Esophagus muscularis mucosa (tissue), 4 donors: ENCODE results near the gene FOXO3. TPM values are rescaled to one million over a fixed set of nuclear protein-coding genes. Genes with fewer than 3 reads are reported as not detected.

ENCODE experiments used
- DNase-seq: peaks from one replicate; pipeline ENCODE4 v3.0.0-alpha.2; 2017; ENCODE audit errors: extremely low spot score
- H3K27ac ChIP-seq, 4 donors: fragments of 200-600 bp; sonication (generic); replicated peaks in 1 of 4; 1 replicate in 3 of 4; 2 replicates in 1 of 4; pipeline ENCODE4 v1.5.1; 2016 to 2019; ENCODE audit warnings: mild to moderate bottlenecking in 1 of 4
- H3K27me3 ChIP-seq, 4 donors: fragments of 200-600 bp; sonication (generic); one replicate each; pipeline versions ENCODE4 v1.5.1 to v1.6.0; 2016 to 2019
- H3K36me3 ChIP-seq, 4 donors: fragments of 200-600 bp; sonication (generic); one replicate each; pipeline ENCODE4 v1.5.1; 2016 to 2019
- H3K4me1 ChIP-seq, 4 donors: fragments of 200-600 bp; sonication (generic); one replicate each; pipeline ENCODE4 v1.5.1; 2016 to 2019
- H3K4me3 ChIP-seq, 4 donors: fragments of 200-600 bp; sonication (generic); 1 replicate in 2 of 4; 2 replicates in 2 of 4; pipeline ENCODE4 v1.5.1; 2016 to 2019; ENCODE audit warnings: mild to moderate bottlenecking in 4 of 4, moderate library complexity in 1 of 4
- H3K9me3 ChIP-seq, 4 donors: fragments of 200-600 bp; sonication (generic); 1 replicate in 3 of 4; 2 replicates in 1 of 4; pipeline ENCODE4 v1.5.1; 2016 to 2019
- CTCF ChIP-seq, 3 experiments: fragments of 200-600 bp in 2 of 3; fragments of 450-650 bp in 1 of 3; sonication (generic) in 2 of 3; IDR thresholded peaks; one replicate each; pipeline ENCODE4 v1.5.1; 2017 to 2019; ENCODE audit warnings: antibody characterized with exemption in 3 of 3, mild to moderate bottlenecking in 2 of 3, moderate library complexity in 1 of 3
- EP300 ChIP-seq: sonication (generic); formaldehyde crosslinking; IDR thresholded peaks from one replicate; pipeline ENCODE4 v1.6.1; 2017; ENCODE audit warnings: antibody characterized with exemption
- POLR2A ChIP-seq: fragments of 450-650 bp; IDR thresholded peaks from one replicate; pipeline ENCODE4 v1.6.1; 2017; ENCODE audit warnings: antibody characterized with exemption, moderate library complexity, mild to moderate bottlenecking, low read depth
- POLR2AphosphoS5 ChIP-seq, 2 donors: sonication (generic); formaldehyde crosslinking; IDR thresholded peaks; one replicate each; pipeline ENCODE4 v1.6.1; 2017; ENCODE audit warnings: antibody characterized with exemption in 2 of 2
- WGBS: methylation state at CpG from one replicate; pipeline ENCODE4 v1.1.5; 2018; 5-methylcytosine and 5-hydroxymethylcytosine counted together
- intact Hi-C: fragments of 100-400 bp; cut with DNase I; formaldehyde crosslinking; loops from one replicate; pipeline ENCODE4 v1.15.1; 2023
- total RNA-seq, 4 donors: library from RNA; depleted of rRNA; stranded (reverse); fragments of >200 nt; gene quantifications; one replicate each; pipeline versions ENCODE4 v1.1.0 to v1.2.1, GENCODE V29; 2016

FOXO3 gene
- total RNA-seq, 4 donors from 2014 or later: 92.2 to 154 (median 122) TPM

GRCh38 chr6:108720827-108721226 lies 160.1 kb downstream of the FOXO3 start:
- no peak overlapping the region for H3K4me3 ChIP-seq
- DNase-seq: no peak
- no peaks in the 10 kb centered on the region for H3K36me3 ChIP-seq
- peaks cover 0 to 7% (median 2%) of the 10 kb centered on the region in 4 donors for H3K4me1 ChIP-seq
- no peak for TF ChIP-seq POLR2A
- TF ChIP-seq CTCF (IDR thresholded peaks at IDR 0.05): no peak
- no peak for TF ChIP-seq EP300
- no peak for TF ChIP-seq POLR2AphosphoS5 (IDR thresholded peaks at IDR 0.05)
- no peaks in the 10 kb centered on the region for H3K27me3 ChIP-seq
- intact Hi-C loops: no loop called here
- H3K27ac ChIP-seq: no peak overlapping the region
- H3K9me3 ChIP-seq: peaks cover 0 to 10% (median 5%) of the 10 kb centered on the region in 4 donors
- whole genome bisulfite sequencing: 65% methylated on average over 2 of the region's 2 CpGs

- Histone ChIP-seq H3K9me3 (peaks cover 0 to 10% (median 5%) of the 10 kb centered on the region in 4 donors), H3K27me3 (no peaks in the 10 kb centered on the region), H3K36me3 (no peaks in the 10 kb centered on the region), H3K27ac (no peak overlapping the region), H3K4me3 (no peak overlapping the region), H3K4me1 (peaks cover 0 to 7% (median 2%) of the 10 kb centered on the region in 4 donors)
- TF ChIP-seq POLR2AphosphoS5 (IDR thresholded peaks at IDR 0.05) (no peak), POLR2A (no peak), EP300 (no peak), CTCF (IDR thresholded peaks at IDR 0.05) (no peak)
- intact Hi-C loops: no loop called here
- whole genome bisulfite sequencing: 49% methylated on average over 5 of the region's 5 CpGs
- no peak for DNase-seq
Observed at GRCh38 chr6:108721286-108721685, 160.6 kb downstream of the FOXO3 start.

- TF ChIP-seq EP300: no peak
- no peak for TF ChIP-seq POLR2AphosphoS5 (IDR thresholded peaks at IDR 0.05)
- TF ChIP-seq POLR2A: no peak
- TF ChIP-seq CTCF (IDR thresholded peaks at IDR 0.05): no peak
Observed at GRCh38 chr6:108723594-108723993, 162.9 kb downstream of the FOXO3 start.

GRCh38 chr6:108726726-108727339 lies 166.1 kb downstream of the FOXO3 start:
- peaks cover 3 to 6% (median 5%) of the 10 kb centered on the region in 4 donors for H3K4me1 ChIP-seq
- H3K9me3 ChIP-seq: peaks cover 0 to 10% (median 5%) of the 10 kb centered on the region in 4 donors
- WGBS: 98% methylated on average over 7 of the region's 7 CpGs
- intact Hi-C loops: no loop called here
- no peak overlapping the region for H3K27ac ChIP-seq
- no peaks in the 10 kb centered on the region for H3K36me3 ChIP-seq
- TF ChIP-seq POLR2AphosphoS5 (IDR thresholded peaks at IDR 0.05): no peak
- no peak for TF ChIP-seq CTCF (IDR thresholded peaks at IDR 0.05)
- TF ChIP-seq EP300: no peak
- TF ChIP-seq POLR2A: no peak
- no peak overlapping the region for H3K4me3 ChIP-seq
- H3K27me3 ChIP-seq: no peaks in the 10 kb centered on the region
- no peak for DNase-seq

More at GRCh38 chr6:108723594-108723993, 162.9 kb downstream of the FOXO3 start:
- DNase-seq: no peak
- Histone ChIP-seq H3K27me3 (no peaks in the 10 kb centered on the region), H3K27ac (no peak overlapping the region), H3K4me1 (peaks cover 0 to 7% (median 2%) of the 10 kb centered on the region in 4 donors), H3K36me3 (no peaks in the 10 kb centered on the region), H3K4me3 (no peak overlapping the region), H3K9me3 (peaks cover 0 to 10% (median 5%) of the 10 kb centered on the region in 4 donors)
- 98% methylated on average over 1 of the region's 1 CpG for WGBS
- intact Hi-C loops: no loop called here
